ENCODE results near the gene POLR3K. TPM values are rescaled to one million over a fixed set of nuclear protein-coding genes. Genes with fewer than 3 reads are reported as not detected.

The POLR3K gene
- total RNA-seq, 1 experiment from 2014 or later, result 40.1 TPM

DNA sequence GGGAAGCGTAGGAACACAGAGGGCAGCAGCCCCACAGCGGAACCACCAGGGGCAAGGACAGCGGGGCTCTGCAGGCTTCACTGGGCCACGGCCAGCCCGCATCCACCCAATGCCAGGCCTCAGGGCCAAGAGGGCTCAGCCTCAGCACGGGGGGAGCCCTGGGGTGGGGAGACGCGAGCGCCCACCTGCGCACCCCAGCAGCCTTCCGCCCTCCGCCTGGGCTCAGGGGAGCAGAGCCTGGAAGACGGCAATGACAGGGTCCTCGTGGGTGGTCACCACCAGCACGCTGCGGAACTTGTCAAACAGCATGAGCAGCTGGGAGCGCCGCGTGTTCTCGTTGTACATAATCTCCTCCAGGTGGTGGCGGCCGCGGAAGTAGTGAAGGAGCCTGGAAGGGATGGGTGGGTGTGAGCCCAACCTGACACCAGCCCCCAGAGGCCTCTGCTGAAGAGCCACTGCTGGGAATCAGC, 33.1 kb upstream of the POLR3K start:
- no peak overlapping the region for H3K4me3 Mint-ChIP-seq
- no peak for ATAC-seq
- no peaks in the 10 kb centered on the region for H3K27me3 Mint-ChIP-seq (ENCODE audit: low read depth)
- H3K27ac Mint-ChIP-seq, result no peak overlapping the region
- TF ChIP-seq RORB (CRISPR knock-in tag; IDR thresholded peaks at IDR 0.05), result no peak
- H3K36me3 Mint-ChIP-seq, result peaks cover 24% of the 10 kb centered on the region
- H3K4me1 Mint-ChIP-seq, result peaks cover 8% of the 10 kb centered on the region; the same call in 1 of the 2 replicates
- DNase-seq (ENCODE audit: low spot score), result no peak
- ChIA-PET POLR2A (no interaction called here), CTCF (interaction anchor here (0.7 to 8.2 kb wide), 3 partner anchors 9 to 21 kb away, joined by 3 to 63 read pairs (median 10); no protein-coding TSS in a partner anchor)
- H3K9me3 Mint-ChIP-seq, result no peaks in the 10 kb centered on the region

DNA sequence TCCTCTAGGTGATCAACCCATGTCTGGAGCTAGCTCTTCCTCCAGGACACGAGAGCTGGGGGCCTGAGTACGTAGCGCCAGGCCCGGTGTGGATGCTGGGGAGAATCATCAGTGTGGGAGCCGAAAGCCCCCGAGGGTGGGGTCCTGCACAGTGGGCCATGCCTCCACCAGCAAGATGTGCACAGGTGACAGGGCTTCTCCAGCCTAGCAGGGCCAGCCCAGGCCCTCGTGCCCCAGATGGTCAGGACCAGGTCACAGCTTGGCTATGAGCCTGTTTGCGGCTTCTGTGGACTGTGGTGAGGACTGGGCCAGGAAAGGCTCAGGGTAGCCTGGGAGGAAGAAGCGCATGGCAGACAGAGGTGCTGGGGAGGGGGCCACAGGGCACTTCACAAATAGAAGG, 32.5 kb upstream of the POLR3K start:
- CTCF ChIA-PET, result interaction anchor here (1.2 to 8.2 kb wide), 4 partner anchors 10 to 21 kb away, joined by 5 to 63 read pairs (median 22); no protein-coding TSS in a partner anchor

More for the DNA sequence above, 32.5 kb upstream of the POLR3K start:
- peaks cover 8% of the 10 kb centered on the region; the same call in 1 of the 2 replicates for H3K4me1 Mint-ChIP-seq
- no peak for ATAC-seq
- H3K36me3 Mint-ChIP-seq, result peaks cover 24% of the 10 kb centered on the region
- no peak overlapping the region for H3K27ac Mint-ChIP-seq
- DNase-seq (ENCODE audit: low spot score), result no peak
- no peaks in the 10 kb centered on the region for H3K27me3 Mint-ChIP-seq (ENCODE audit: low read depth)
- POLR2A ChIA-PET, result interaction anchor here (1.3 kb wide), 1 partner anchor 15 kb away, joined by 3 read pairs; no protein-coding TSS in a partner anchor
- no peak overlapping the region for H3K4me3 Mint-ChIP-seq
- H3K9me3 Mint-ChIP-seq, result no peaks in the 10 kb centered on the region
- TF ChIP-seq FOXP1 (CRISPR knock-in tag; IDR thresholded peaks at IDR 0.05; ENCODE audit: borderline replicate concordance), result no peak
- TF ChIP-seq, protein P1, sequence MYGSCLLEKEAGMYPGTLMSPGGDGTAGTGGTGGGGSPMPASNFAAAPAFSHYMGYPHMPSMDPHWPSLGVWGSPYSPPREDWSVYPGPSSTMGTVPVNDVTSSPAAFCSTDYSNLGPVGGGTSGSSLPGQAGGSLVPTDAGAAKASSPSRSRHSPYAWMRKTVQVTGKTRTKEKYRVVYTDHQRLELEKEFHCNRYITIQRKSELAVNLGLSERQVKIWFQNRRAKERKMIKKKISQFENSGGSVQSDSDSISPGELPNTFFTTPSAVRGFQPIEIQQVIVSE (CRISPR knock-in tag; IDR thresholded peaks at IDR 0.05; ENCODE audit: borderline replicate concordance), result no peak
- no peak for TF ChIP-seq SOX15 (CRISPR knock-in tag; IDR thresholded peaks at IDR 0.05)
- no peak for TF ChIP-seq TEAD4 (CRISPR knock-in tag; IDR thresholded peaks at IDR 0.05)
- no peak for TF ChIP-seq ZNF423 (CRISPR knock-in tag; IDR thresholded peaks at IDR 0.05)
- no peak for TF ChIP-seq ESRRA (CRISPR knock-in tag; IDR thresholded peaks at IDR 0.05; ENCODE audit: borderline replicate concordance)
- TF ChIP-seq SMAD3 (CRISPR knock-in tag; IDR thresholded peaks at IDR 0.05; ENCODE audit: borderline replicate concordance), result no peak
- no peak for TF ChIP-seq NFYB (CRISPR knock-in tag; conservative IDR thresholded peaks at IDR 0.05; ENCODE audit: low read depth)
- TF ChIP-seq, protein P2, sequence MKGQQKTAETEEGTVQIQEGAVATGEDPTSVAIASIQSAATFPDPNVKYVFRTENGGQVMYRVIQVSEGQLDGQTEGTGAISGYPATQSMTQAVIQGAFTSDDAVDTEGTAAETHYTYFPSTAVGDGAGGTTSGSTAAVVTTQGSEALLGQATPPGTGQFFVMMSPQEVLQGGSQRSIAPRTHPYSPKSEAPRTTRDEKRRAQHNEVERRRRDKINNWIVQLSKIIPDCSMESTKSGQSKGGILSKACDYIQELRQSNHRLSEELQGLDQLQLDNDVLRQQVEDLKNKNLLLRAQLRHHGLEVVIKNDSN (CRISPR knock-in tag; IDR thresholded peaks at IDR 0.05), result no peak
- TF ChIP-seq GRHL2 (CRISPR knock-in tag; IDR thresholded peaks at IDR 0.05; ENCODE audit: insufficient replicate concordance, severe bottlenecking), result no peak
- TF ChIP-seq TEAD1 (CRISPR knock-in tag; IDR thresholded peaks at IDR 0.05), result no peak
- TF ChIP-seq E2F4 (CRISPR knock-in tag; IDR thresholded peaks at IDR 0.05; ENCODE audit: borderline replicate concordance, low read depth), result no peak
- TF ChIP-seq AR (CRISPR knock-in tag; IDR thresholded peaks at IDR 0.05), result no peak
- TF ChIP-seq E2F5 (CRISPR knock-in tag; IDR thresholded peaks at IDR 0.05), result no peak
- TF ChIP-seq NFATC4 (CRISPR knock-in tag; IDR thresholded peaks at IDR 0.05), result no peak
- no peak for TF ChIP-seq FOXJ3 (CRISPR knock-in tag; IDR thresholded peaks at IDR 0.05; ENCODE audit: borderline replicate concordance)
- TF ChIP-seq ELF4 (CRISPR knock-in tag; IDR thresholded peaks at IDR 0.05; ENCODE audit: low read depth), result no peak
